Ovary (tissue), 9 donors: ENCODE data around the gene ARHGAP22. TPM values are rescaled to one million over a fixed set of nuclear protein-coding genes. Genes with fewer than 3 reads are reported as not detected.

Experiments used
- DNase-seq, 5 donors: peaks; one replicate each; pipeline ENCODE4 v3.0.0-alpha.2; 2019 to 2020
- H3K27ac ChIP-seq, 2 donors: fragments of 200-600 bp; one replicate each; pipeline versions ENCODE4 v1.5.1 to v1.8.0; 2019 to 2022
- H3K27me3 ChIP-seq: fragments of 200-600 bp; one replicate; pipeline ENCODE4 v1.8.0; 2022
- H3K36me3 ChIP-seq: fragments of 200-600 bp; sonication (generic); one replicate; pipeline ENCODE4 v1.5.1; 2019
- H3K4me1 ChIP-seq: one replicate; pipeline ENCODE4 v1.8.1; 2013; ENCODE audit warnings: mild to moderate bottlenecking, moderate library complexity; ENCODE audit not compliant: insufficient read depth
- H3K4me3 ChIP-seq: fragments of 200-600 bp; sonication (generic); one replicate; pipeline ENCODE4 v1.5.1; 2017
- H3K9me3 ChIP-seq, 2 donors: fragments of 200-600 bp in 1 of 2; sonication (generic) in 1 of 2; one replicate each; pipeline versions ENCODE4 v1.5.1 to v1.8.1; 2013 to 2019; ENCODE audit warnings: mild to moderate bottlenecking in 1 of 2, moderate library complexity in 1 of 2
- EP300 ChIP-seq: sonication (generic); formaldehyde crosslinking; IDR thresholded peaks from one replicate; pipeline ENCODE4 v1.6.1; 2017; ENCODE audit warnings: antibody characterized with exemption
- POLR2A ChIP-seq: fragments of 450-650 bp; IDR thresholded peaks from one replicate; pipeline ENCODE4 v1.6.1; 2017; ENCODE audit warnings: antibody characterized with exemption, mild to moderate bottlenecking, moderate library complexity
- WGBS, 3 donors: extraction: QIAGEN DNeasy Blood & Tissue Kit in 1 of 3; methylation state at CpG; one replicate each; pipeline versions ENCODE4 v1.1.5 to v1.1.7; 2013 to 2017; 5-methylcytosine and 5-hydroxymethylcytosine counted together
- intact Hi-C, 4 donors: fragments of 100-400 bp; cut with DNase I; formaldehyde crosslinking; loops; one replicate each; pipeline versions ENCODE4 v1.11.0 to v1.15.1; 2022 to 2023
- polyA plus RNA-seq, 2 donors: library from polyadenylated mRNA; stranded (reverse); fragments of 200-250 nt in 1 of 2; fragments of 350-450 nt in 1 of 2; fragmentation: Illumina TruSeq in 1 of 2; extraction: RNeasy Lipid Tissue Mini Kit (QIAGEN cat#74804) in 1 of 2; gene quantifications; one replicate each; pipeline ENCODE4 v1.2.3, GENCODE V29; 2013 to 2014
- total RNA-seq, 7 donors: library from RNA; depleted of rRNA in 2 of 7; stranded (reverse); fragments of >200 nt in 2 of 7; fragmentation: NEBNext Ultra II Directional in 3 of 7; extraction: Animal tissue kit (Norgen Biotek cat#: 25700) in 3 of 7; gene quantifications; one replicate each; pipeline versions ENCODE4 v1.1.0 to v1.2.4, GENCODE V29; 2016 to 2023
- TF ChIP-seq, protein P1 (sequence below), 3 donors: fragments of 450-650 bp in 2 of 3; fragments of 200-600 bp in 1 of 3; IDR thresholded peaks; one replicate each; pipeline versions ENCODE4 v1.5.1 to v1.8.0; 2016 to 2022; ENCODE audit warnings: antibody characterized with exemption in 3 of 3, mild to moderate bottlenecking in 1 of 3
- donor health status: DM: no; HTN: no; CAD: no; lungs with moderate emphysema.
- donor health status: DM: no; HTN: no; CAD: no.
- donor health status: Bipolar disorder and iron deficiency.
- donor health status: DM: yes; HTN: yes; CAD: no.
- donor health status: DM: no; HTN: no; CAD: no.
- donor health status: DM: yes; HTN: yes; CAD: no.

ARHGAP22 gene
- total and polyA plus RNA-seq, 9 donors, result 3.9 to 14.3 (median 5.7) TPM

DNA sequence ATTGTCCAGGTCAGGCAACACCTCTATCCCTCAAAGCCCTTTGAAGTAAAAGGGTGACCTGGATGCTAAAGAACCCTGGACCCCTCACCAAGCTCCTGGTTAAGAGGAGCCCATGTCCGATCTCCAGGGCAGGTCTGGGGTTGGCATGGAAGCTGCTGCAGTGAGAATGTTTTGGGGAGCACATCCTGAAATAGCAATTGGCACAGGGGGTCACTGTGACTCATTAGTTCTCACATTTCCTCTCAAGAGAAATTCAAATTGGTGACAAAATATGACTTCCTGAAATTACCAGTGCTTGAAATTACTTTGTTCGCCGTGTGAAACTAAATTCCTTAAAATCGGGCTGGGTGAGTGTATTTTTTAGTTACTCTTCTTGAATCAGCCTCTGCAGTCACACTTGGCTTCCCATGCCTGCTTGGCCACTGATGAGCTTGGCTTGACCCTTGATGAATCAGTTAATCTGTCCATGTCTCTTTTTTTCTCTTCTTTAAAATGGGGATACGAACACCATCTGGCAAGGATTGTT lies 18.8 kb upstream of the ARHGAP22 start:
- 85 to 92% (median 87%) methylated on average over 5 of the region's 5 CpGs for WGBS, 3 donors
- TF ChIP-seq, protein P1, sequence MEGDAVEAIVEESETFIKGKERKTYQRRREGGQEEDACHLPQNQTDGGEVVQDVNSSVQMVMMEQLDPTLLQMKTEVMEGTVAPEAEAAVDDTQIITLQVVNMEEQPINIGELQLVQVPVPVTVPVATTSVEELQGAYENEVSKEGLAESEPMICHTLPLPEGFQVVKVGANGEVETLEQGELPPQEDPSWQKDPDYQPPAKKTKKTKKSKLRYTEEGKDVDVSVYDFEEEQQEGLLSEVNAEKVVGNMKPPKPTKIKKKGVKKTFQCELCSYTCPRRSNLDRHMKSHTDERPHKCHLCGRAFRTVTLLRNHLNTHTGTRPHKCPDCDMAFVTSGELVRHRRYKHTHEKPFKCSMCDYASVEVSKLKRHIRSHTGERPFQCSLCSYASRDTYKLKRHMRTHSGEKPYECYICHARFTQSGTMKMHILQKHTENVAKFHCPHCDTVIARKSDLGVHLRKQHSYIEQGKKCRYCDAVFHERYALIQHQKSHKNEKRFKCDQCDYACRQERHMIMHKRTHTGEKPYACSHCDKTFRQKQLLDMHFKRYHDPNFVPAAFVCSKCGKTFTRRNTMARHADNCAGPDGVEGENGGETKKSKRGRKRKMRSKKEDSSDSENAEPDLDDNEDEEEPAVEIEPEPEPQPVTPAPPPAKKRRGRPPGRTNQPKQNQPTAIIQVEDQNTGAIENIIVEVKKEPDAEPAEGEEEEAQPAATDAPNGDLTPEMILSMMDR (IDR thresholded peaks at IDR 0.05), result no peak
- TF ChIP-seq POLR2A (no peak), EP300 (no peak)
- intact Hi-C loops, result no loop called here
- no peaks in the 10 kb centered on the region for H3K9me3 ChIP-seq
- H3K27ac ChIP-seq, result no peak overlapping the region
- no peaks in the 10 kb centered on the region for H3K4me1 ChIP-seq
- H3K27me3 ChIP-seq, result no peaks in the 10 kb centered on the region
- H3K4me3 ChIP-seq, result no peak overlapping the region
- DNase-seq, result no peak
- no peaks in the 10 kb centered on the region for H3K36me3 ChIP-seq

DNA sequence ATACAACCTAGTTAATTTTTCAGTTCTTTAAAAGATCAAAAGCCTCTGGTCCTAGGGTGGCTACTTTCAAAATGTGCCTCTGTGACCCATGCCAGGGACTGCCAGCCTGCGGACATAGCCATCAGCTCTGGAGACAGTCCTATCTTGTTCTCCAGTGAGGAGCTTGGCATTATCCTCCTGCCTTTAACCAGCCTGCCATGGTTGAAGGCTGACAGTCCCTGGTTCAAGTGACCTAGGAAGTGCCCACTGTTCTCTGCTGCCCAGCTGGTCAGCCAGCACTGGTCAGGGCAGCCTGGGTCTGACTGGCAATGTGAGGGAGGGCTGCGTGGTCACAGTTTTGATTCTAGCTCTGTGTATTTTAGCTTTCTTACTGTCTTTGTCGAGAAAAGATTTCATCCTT lies 18.1 kb upstream of the ARHGAP22 start:
- TF ChIP-seq POLR2A (no peak), EP300 (no peak)
- TF ChIP-seq, protein P1 (IDR thresholded peaks at IDR 0.05), result no peak
- no peaks in the 10 kb centered on the region for H3K27me3 ChIP-seq
- H3K27ac ChIP-seq, result no peak overlapping the region
- intact Hi-C loops, result no loop called here
- DNase-seq, result no peak
- no peaks in the 10 kb centered on the region for H3K36me3 ChIP-seq
- no peaks in the 10 kb centered on the region for H3K9me3 ChIP-seq
- no peaks in the 10 kb centered on the region for H3K4me1 ChIP-seq
- 95 to 98% (median 97%) methylated on average over 3 of the region's 3 CpGs for WGBS, 3 donors
- H3K4me3 ChIP-seq, result no peak overlapping the region

DNA sequence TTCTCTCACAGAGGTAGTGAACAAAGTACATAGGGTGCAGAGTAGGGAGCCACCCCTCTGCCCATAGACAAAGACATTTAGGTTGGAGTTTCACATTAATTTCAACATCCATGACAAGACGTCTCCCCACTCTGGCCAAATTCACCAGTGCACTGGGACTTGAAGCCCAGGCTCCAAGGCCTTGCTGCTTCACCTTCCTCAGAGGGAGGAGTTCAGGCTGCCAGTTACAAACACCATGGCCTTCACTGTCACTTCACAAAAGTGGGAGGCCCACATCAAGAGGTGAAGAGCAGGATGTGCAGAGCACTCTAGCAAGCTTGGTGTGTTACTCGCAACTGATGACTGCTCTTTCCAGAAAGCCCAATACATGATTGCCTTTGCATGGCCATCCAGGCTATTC lies 15.8 kb upstream of the ARHGAP22 start:
- whole genome bisulfite sequencing, 3 donors, result 85 to 94% (median 92%) methylated on average over 2 of the region's 2 CpGs
- no peaks in the 10 kb centered on the region for H3K9me3 ChIP-seq
- H3K27ac ChIP-seq, result no peak overlapping the region
- DNase-seq, result no peak
- no peaks in the 10 kb centered on the region for H3K4me1 ChIP-seq
- no peak for TF ChIP-seq EP300
- no peak for TF ChIP-seq POLR2A
- TF ChIP-seq, protein P1 (IDR thresholded peaks at IDR 0.05), result no peak
- H3K4me3 ChIP-seq, result no peak overlapping the region
- H3K27me3 ChIP-seq, result no peaks in the 10 kb centered on the region
- H3K36me3 ChIP-seq, result no peaks in the 10 kb centered on the region
- intact Hi-C loops, result no loop called here

DNA sequence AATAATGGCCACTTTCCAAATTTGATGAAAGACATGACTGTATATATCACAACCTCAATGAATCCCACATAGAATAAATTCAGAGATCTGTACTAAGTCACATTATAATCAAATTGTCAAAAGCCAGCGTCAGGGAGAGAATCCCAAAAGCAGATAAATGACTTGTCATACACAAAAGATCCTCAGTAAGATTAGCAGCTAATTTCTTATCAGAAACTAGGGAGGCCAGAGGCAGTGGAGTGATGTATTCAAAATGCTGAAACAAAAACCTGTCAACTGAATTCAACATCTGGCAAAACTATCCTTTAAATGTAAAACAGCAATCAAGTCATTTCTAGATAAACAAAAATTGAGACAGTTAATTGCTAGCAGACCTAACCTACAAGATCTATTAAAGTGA lies 11.6 kb upstream of the ARHGAP22 start:
- Histone ChIP-seq H3K4me1 (no peaks in the 10 kb centered on the region), H3K27me3 (no peaks in the 10 kb centered on the region), H3K9me3 (no peaks in the 10 kb centered on the region), H3K4me3 (no peak overlapping the region), H3K27ac (no peak overlapping the region), H3K36me3 (no peaks in the 10 kb centered on the region)
- no peak for TF ChIP-seq EP300
- TF ChIP-seq, protein P1 (IDR thresholded peaks at IDR 0.05), result no peak
- TF ChIP-seq POLR2A, result no peak
- intact Hi-C loops, result no loop called here
- 66 to 74% (median 68%) methylated on average over 1 of the region's 1 CpG for WGBS, 3 donors
- DNase-seq, result no peak
